H1 (cell line): Measurements from ENCODE around the gene VSTM2L. TPM values are rescaled to one million over a fixed set of nuclear protein-coding genes. Genes with fewer than 3 reads are reported as not detected.

Experiments
- CTCF ChIA-PET: fragments of 300-600 bp; sonication (Branson Sonifier 250); formaldehyde crosslinking; loops from one replicate; lab custom pipeline; 2021; ENCODE audit not compliant: partially characterized antibody; lab: Charles Lee
- POLR2A ChIA-PET: fragments of 300-600 bp; sonication (Branson Sonifier 250); formaldehyde crosslinking; loops from one replicate; lab custom pipeline; 2021; ENCODE audit warnings: inconsistent platforms; ENCODE audit not compliant: partially characterized antibody; lab: Charles Lee
- DNase-seq, 2 experiments: peaks; one replicate each; pipeline versions ENCODE4 v3.0.0 to v3.0.0-alpha.2; 2010 to 2022; ENCODE audit warnings: low spot score in 2 of 2, low read depth in 1 of 2, mixed read lengths in 1 of 2
- FAIRE-seq: peaks from 2 replicates; lab custom pipeline; 2011; peaks lifted over from hg19 to GRCh38; lab: Jason Lieb, UNC
- H2AFZ ChIP-seq: 2 replicates; pipeline ENCODE4 v1.8.1; 2012; ENCODE audit warnings: low read length, inconsistent platforms
- H2AK5ac ChIP-seq: 2 replicates; pipeline ENCODE4 v1.6.1; 2013; ENCODE audit warnings: low read depth, low read length
- H2BK120ac ChIP-seq: replicated peaks from 2 replicates; pipeline ENCODE3; 2013; ENCODE audit warnings: low read depth, low read length, inconsistent platforms
- H2BK12ac ChIP-seq: 2 replicates; pipeline ENCODE4 v1.6.1; 2013; ENCODE audit warnings: low read depth, low read length
- H2BK15ac ChIP-seq: 2 replicates; pipeline ENCODE4 v1.6.1; 2013; ENCODE audit warnings: low read length
- H2BK20ac ChIP-seq: 2 replicates; pipeline ENCODE4 v1.6.1; 2013; ENCODE audit warnings: low read length
- H2BK5ac ChIP-seq: 2 replicates; pipeline ENCODE4 v1.6.1; 2013; ENCODE audit warnings: low read depth, low read length
- H3K14ac ChIP-seq: 2 replicates; pipeline ENCODE4 v1.6.1; 2013; ENCODE audit warnings: inconsistent platforms; ENCODE audit not compliant: insufficient read length
- H3K18ac ChIP-seq: 2 replicates; pipeline ENCODE4 v1.6.1; 2013; ENCODE audit warnings: low read length; ENCODE audit errors: extremely low read depth
- H3K23ac ChIP-seq: 2 replicates; pipeline ENCODE4 v1.6.1; 2013; ENCODE audit warnings: inconsistent platforms; ENCODE audit not compliant: insufficient read length
- H3K23me2 ChIP-seq: 2 replicates; pipeline ENCODE4 v1.6.1; 2013; ENCODE audit warnings: low read depth, low read length
- H3K27ac ChIP-seq: 2 replicates; pipeline ENCODE4 v1.6.1; 2011; ENCODE audit warnings: low read depth, low read length, inconsistent platforms
- H3K27me3 ChIP-seq, 4 experiments: replicated peaks in 1 of 4; 1 replicate in 1 of 4; 2 replicates in 3 of 4; pipeline versions ENCODE4 v1.6.1 to v1.8.1; 2011 to 2013; ENCODE audit warnings: low read length in 3 of 4, mild to moderate bottlenecking in 3 of 4, inconsistent platforms in 2 of 4, mixed read lengths in 2 of 4, moderate library complexity in 1 of 4; ENCODE audit not compliant: control insufficient read depth in 3 of 4, insufficient read depth in 3 of 4; ENCODE audit errors: extremely low read depth in 1 of 4
- H3K36me3 ChIP-seq, 4 experiments: 2 replicates each; pipeline versions ENCODE4 v1.6.1 to v1.8.1; 2011 to 2013; ENCODE audit warnings: mild to moderate bottlenecking in 4 of 4, low read length in 3 of 4, moderate library complexity in 2 of 4, control low read depth in 1 of 4, inconsistent platforms in 1 of 4; ENCODE audit not compliant: insufficient read depth in 4 of 4, control insufficient read depth in 2 of 4
- H3K4ac ChIP-seq: replicated peaks from 2 replicates; pipeline ENCODE3; 2013; ENCODE audit warnings: low read length, low read depth, mixed read lengths, inconsistent platforms; ENCODE audit not compliant: insufficient read length
- H3K4me1 ChIP-seq, 4 experiments: replicated peaks in 1 of 4; 1 replicate in 1 of 4; 2 replicates in 3 of 4; pipeline versions ENCODE4 v1.6.1 to v1.8.1; 2011 to 2013; ENCODE audit warnings: low read length in 3 of 4, inconsistent platforms in 2 of 4, mixed read lengths in 1 of 4; ENCODE audit not compliant: insufficient read depth in 4 of 4, control insufficient read depth in 3 of 4
- H3K4me2 ChIP-seq, 2 experiments: 2 replicates each; pipeline versions ENCODE4 v1.6.1 to v1.8.1; 2011 to 2013; ENCODE audit warnings: low read depth in 2 of 2, low read length in 2 of 2, control low read depth in 1 of 2, inconsistent platforms in 1 of 2, mild to moderate bottlenecking in 1 of 2; ENCODE audit not compliant: insufficient read depth in 1 of 2
- H3K4me3 ChIP-seq, 4 experiments: fragments of 200-600, 300-600 bp in 1 of 4; sonication (generic), shearing (Covaris generic), sonication (Bioruptor Twin) in 1 of 4; 2 replicates each; pipeline versions ENCODE4 v1.5.1 to v1.8.1; 2011 to 2016; ENCODE audit warnings: low read length in 4 of 4, low read depth in 3 of 4, control low read depth in 2 of 4, inconsistent platforms in 2 of 4, mild to moderate bottlenecking in 2 of 4, mixed read lengths in 1 of 4, moderate library complexity in 1 of 4; ENCODE audit not compliant: insufficient read depth in 2 of 4; ENCODE audit errors: extremely low read depth in 1 of 4
- H3K56ac ChIP-seq: replicated peaks from 2 replicates; pipeline ENCODE3; 2013; ENCODE audit warnings: low read depth, mild to moderate bottlenecking, mixed read lengths, low read length, inconsistent platforms; ENCODE audit not compliant: insufficient read length
- H3K79me1 ChIP-seq: 2 replicates; pipeline ENCODE4 v1.6.1; 2013; ENCODE audit warnings: low read depth, low read length, control low read depth
- H3K79me2 ChIP-seq, 2 experiments: 2 replicates each; pipeline versions ENCODE4 v1.6.1 to v1.8.1; 2012 to 2013; ENCODE audit warnings: low read length in 2 of 2, mild to moderate bottlenecking in 2 of 2, inconsistent platforms in 1 of 2; ENCODE audit not compliant: insufficient read depth in 2 of 2, control insufficient read depth in 1 of 2
- H3K9ac ChIP-seq, 4 experiments: replicated peaks in 1 of 4; 1 replicate in 1 of 4; 2 replicates in 3 of 4; pipeline versions ENCODE4 v1.6.1 to v1.8.1; 2011 to 2013; ENCODE audit warnings: low read depth in 3 of 4, low read length in 3 of 4, control low read depth in 2 of 4, mild to moderate bottlenecking in 2 of 4, moderate library complexity in 2 of 4, inconsistent platforms in 1 of 4; ENCODE audit errors: extremely low read depth in 1 of 4
- H3K9me3 ChIP-seq, 2 experiments: 2 replicates each; pipeline versions ENCODE4 v1.6.1 to v1.8.1; 2012 to 2013; ENCODE audit warnings: mild to moderate bottlenecking in 2 of 2, moderate library complexity in 2 of 2, control low read depth in 1 of 2, inconsistent platforms in 1 of 2, low read depth in 1 of 2, low read length in 1 of 2, mixed read lengths in 1 of 2; ENCODE audit not compliant: insufficient read depth in 2 of 2
- H4K20me1 ChIP-seq, 2 experiments: replicated peaks in 1 of 2; 2 replicates each; pipeline versions ENCODE3 to v1.8.1; 2011 to 2013; ENCODE audit warnings: inconsistent platforms in 2 of 2, low read length in 2 of 2, mild to moderate bottlenecking in 1 of 2; ENCODE audit not compliant: insufficient read depth in 2 of 2, control insufficient read depth in 1 of 2
- H4K5ac ChIP-seq: 2 replicates; pipeline ENCODE4 v1.6.1; 2013; ENCODE audit warnings: low read length, low read depth, mixed read lengths, inconsistent platforms; ENCODE audit not compliant: insufficient read length
- H4K8ac ChIP-seq: 2 replicates; pipeline ENCODE4 v1.8.0; 2013; ENCODE audit warnings: mild to moderate bottlenecking, moderate library complexity, low read length, inconsistent platforms; ENCODE audit not compliant: insufficient read depth; ENCODE audit errors: extremely low read depth
- H4K91ac ChIP-seq: replicated peaks from 2 replicates; pipeline ENCODE3; 2013; ENCODE audit warnings: low read length, mixed read lengths, inconsistent platforms; ENCODE audit not compliant: insufficient read length
- ASH2L ChIP-seq: fragments of 200-600, 300-600 bp; sonication (generic); IDR thresholded peaks from one replicate; pipeline ENCODE4 v1.7.1; 2017; ENCODE audit warnings: low read length
- ATF3 ChIP-seq: IDR thresholded peaks from 2 replicates; pipeline ENCODE4 v1.6.1; 2011; ENCODE audit warnings: low read depth, mild to moderate bottlenecking, low read length; ENCODE audit not compliant: insufficient read depth
- JUN ChIP-seq: IDR thresholded peaks from 2 replicates; pipeline ENCODE4 v1.6.1; 2011; ENCODE audit warnings: low read depth, mild to moderate bottlenecking, improper control_type of control experiment, low read length
- JUND ChIP-seq: IDR thresholded peaks from 2 replicates; pipeline ENCODE4 v1.6.1; 2011; ENCODE audit warnings: mild to moderate bottlenecking, improper control_type of control experiment, low read length
- KDM5A ChIP-seq: fragments of 200-600 bp; IDR thresholded peaks from 2 replicates; pipeline ENCODE4 v1.7.1; 2012; ENCODE audit warnings: mild to moderate bottlenecking, low read length, inconsistent platforms, mixed read lengths
- MAFK ChIP-seq: IDR thresholded peaks from 2 replicates; pipeline ENCODE4 v1.6.1; 2012; ENCODE audit warnings: low read depth, mild to moderate bottlenecking, improper control_type of control experiment, low read length
- MAX ChIP-seq: IDR thresholded peaks from 2 replicates; pipeline ENCODE4 v1.6.1; 2012; ENCODE audit warnings: inconsistent platforms
- SP1 ChIP-seq: IDR thresholded peaks from 2 replicates; pipeline ENCODE4 v1.6.1; 2011; ENCODE audit warnings: low read depth, low read length
- SP2 ChIP-seq: IDR thresholded peaks from 2 replicates; pipeline ENCODE4 v1.6.1; 2012; ENCODE audit warnings: mild to moderate bottlenecking, low read length, inconsistent platforms
- SUZ12 ChIP-seq: fragments of 200-600 bp; sonication (generic); IDR thresholded peaks from 2 replicates; pipeline ENCODE4 v1.6.1; 2012; ENCODE audit warnings: mild to moderate bottlenecking, inconsistent platforms, low read length, moderate library complexity, mixed read lengths
- TBP ChIP-seq: IDR thresholded peaks from 2 replicates; pipeline ENCODE4 v1.6.1; 2011; ENCODE audit warnings: low read depth, low read length, improper control_type of control experiment
- YY1 ChIP-seq: IDR thresholded peaks from 2 replicates; pipeline ENCODE4 v1.6.1; 2011; ENCODE audit warnings: low read depth, mild to moderate bottlenecking, low read length
- WGBS, 2 experiments: shearing (Covaris generic) in 1 of 2; methylation state at CpG; one replicate each; pipeline versions ENCODE4 v1.1.6 to v1.1.7; 2013 to 2015; ENCODE audit warnings: low lambda C conversion rate in 2 of 2, mixed read lengths in 2 of 2, inconsistent platforms in 1 of 2, low coverage in 1 of 2, missing lambda C conversion rate in 1 of 2; ENCODE audit not compliant: insufficient replicate concordance in 2 of 2, insufficient coverage in 1 of 2, insufficient read length in 1 of 2; ENCODE audit errors: extremely low coverage in 1 of 2, missing lambda C conversion rate in 1 of 2; 5-methylcytosine and 5-hydroxymethylcytosine counted together
- polyA plus RNA-seq, 7 experiments: library from polyadenylated mRNA; depleted of rRNA in 3 of 7; stranded (reverse) in 5 of 7; unstranded in 2 of 7; fragments of >200 nt in 5 of 7; fragments of 200-250 nt in 2 of 7; gene quantifications; 1 replicate in 5 of 7; 2 replicates in 1 of 7; 4 replicates in 1 of 7; pipeline versions ENCODE4 v1.2.1 to v1.2.3, GENCODE V29; 2011 to 2013; ENCODE audit warnings: missing spikeins in 2 of 7, mixed read lengths in 2 of 7
- total RNA-seq: library from RNA; stranded (reverse); fragmentation: NEBNext Ultra II Directional; extraction: Animal tissue kit (Norgen Biotek cat#: 25700); gene quantifications from 2 replicates; pipeline ENCODE4 v1.2.1, GENCODE V29; 2021

Gene VSTM2L
- total and polyA plus RNA-seq, 2 of the 8 experiments (the other 6 are each of a cell fraction or from before 2014, with no cell fraction given): 1.3 to 3.2 TPM

GRCh38 chr20:37907677-37908401 lies 4.9 kb downstream of the VSTM2L start:
- H3K18ac ChIP-seq: peak overlapping the region; percentile 19; the same call in 1 of the 2 replicates
- H3K14ac ChIP-seq: no peak overlapping the region
- no peak overlapping the region for H4K91ac ChIP-seq
- no peak overlapping the region for H2AFZ ChIP-seq
- peak overlapping the region; percentile 23; the same call in 1 of the 2 replicates for H2BK20ac ChIP-seq
- H3K23ac ChIP-seq: no peak overlapping the region
- peaks cover 0 to 2% of the 10 kb centered on the region in 2 experiments for H4K20me1 ChIP-seq
- H3K27ac ChIP-seq: no peak overlapping the region
- no peak overlapping the region for H2BK12ac ChIP-seq
- 0 out of 2 replicates have a peak overlapping the region, but pooled peaks have one; percentile 29 for H2BK15ac ChIP-seq
- H3K79me2 ChIP-seq: no peaks in the 10 kb centered on the region
- H2BK120ac ChIP-seq: peak overlapping the region; percentile 14
- peaks cover 13 to 35% (median 25%) of the 10 kb centered on the region in 4 experiments; a peak in 6 of 7 replicates for H3K4me1 ChIP-seq
- H3K79me1 ChIP-seq: no peaks in the 10 kb centered on the region
- H3K4me3 ChIP-seq: no peak overlapping the region
- no peaks in the 10 kb centered on the region for H3K9me3 ChIP-seq
- CTCF ChIA-PET: interaction anchor here (1.0 to 2.1 kb wide), 7 partner anchors 8 to 344 kb away, joined by 3 to 9 read pairs (median 4); no protein-coding TSS in a partner anchor
- WGBS, 2 experiments: 70% methylated on average over 17 of the region's 17 CpGs; no CpG with 5 or more reads in 1 of the 2 experiments
- no peak overlapping the region for H3K9ac ChIP-seq
- H3K27me3 ChIP-seq: no peaks in the 10 kb centered on the region; a peak in 2 of 7 replicates
- no peak overlapping the region for H4K8ac ChIP-seq
- no peak overlapping the region for H2AK5ac ChIP-seq
- DNase-seq (no peak), FAIRE-seq (no peak)
- POLR2A ChIA-PET: interaction anchor here (0.9 to 1.0 kb wide), 3 partner anchors 17 to 527 kb away, joined by 3 read pairs; partner anchors contain the start of gene SNHG17
- H3K36me3 ChIP-seq: no peaks in the 10 kb centered on the region
- H2BK5ac ChIP-seq: no peak overlapping the region
- no peak overlapping the region for H3K56ac ChIP-seq
- H3K4me2 ChIP-seq: peak overlapping the region; percentile 7 to 44; a peak in 2 of 4 replicates
- peaks cover 2% of the 10 kb centered on the region; the same call in 1 of the 2 replicates for H3K23me2 ChIP-seq
- no peak overlapping the region for H4K5ac ChIP-seq
- no peak overlapping the region for H3K4ac ChIP-seq
- no peak for TF ChIP-seq ATF3
- TF ChIP-seq SP1: no peak
- no peak for TF ChIP-seq JUN
- TF ChIP-seq ASH2L: no peak
- TF ChIP-seq JUND: no peak
- no peak for TF ChIP-seq SP2
- no peak for TF ChIP-seq YY1
- TF ChIP-seq SUZ12: no peak
- TF ChIP-seq KDM5A: no peak
- no peak for TF ChIP-seq TBP
- TF ChIP-seq MAFK: no peak
- no peak for TF ChIP-seq MAX
